ENCODE results near the gene SARDH.
A peak's percentile ranks its signal among the peaks of the same experiment; 100 is the strongest.

SARDH gene

GRCh38 chr9:133737774-133738639 lies at the start of gene SARDH:
Gene SARDH (minus strand): TSS chr9:133738352. CDS start chr9:133734173, 4,179 bp downstream.
- peak; percentile 29 for DNase-seq

GRCh38 chr9:133787754-133788025 lies 49.5 kb upstream of the SARDH start:
- DNase-seq, result no peak

GRCh38 chr9:133786907-133787753 lies 49.0 kb upstream of the SARDH start:
- DNase-seq, result no peak

- DNase-seq, result no peak
Observed at GRCh38 chr9:133786371-133786753, 48.2 kb upstream of the SARDH start.

GRCh38 chr9:133785753-133786370 lies 47.7 kb upstream of the SARDH start:
- DNase-seq, result no peak

- DNase-seq, result no peak
Observed at GRCh38 chr9:133784731-133785561, 46.8 kb upstream of the SARDH start.

- DNase-seq, result no peak
Observed at GRCh38 chr9:133783331-133783731, 45.2 kb upstream of the SARDH start.

GRCh38 chr9:133782157-133783130 lies 44.3 kb upstream of the SARDH start:
- peak; percentile 11 for DNase-seq

GRCh38 chr9:133781828-133782135 lies 43.6 kb upstream of the SARDH start:
- no peak for DNase-seq

GRCh38 chr9:133780962-133781827 lies 43.0 kb upstream of the SARDH start:
- no peak for DNase-seq

- DNase-seq, result no peak
Observed at GRCh38 chr9:133780404-133780945, 42.3 kb upstream of the SARDH start.

GRCh38 chr9:133779516-133780403 lies 41.6 kb upstream of the SARDH start:
- no peak for DNase-seq

GRCh38 chr9:133779081-133779480 lies 40.9 kb upstream of the SARDH start:
- DNase-seq, result no peak

- no peak for DNase-seq
Observed at GRCh38 chr9:133778336-133779013, 40.3 kb upstream of the SARDH start.

- no peak for DNase-seq
Observed at GRCh38 chr9:133777871-133778270, 39.7 kb upstream of the SARDH start.

GRCh38 chr9:133777068-133777791 lies 39.1 kb upstream of the SARDH start:
- DNase-seq, result no peak

- DNase-seq, result no peak
Observed at GRCh38 chr9:133775951-133776905, 38.1 kb upstream of the SARDH start.

Measured in NCI-H2029 treated with DMSO at 0.1 percent for 48 hours (cell line).